Pancreas (tissue), 10 donors: ENCODE results near the gene TAF5. TPM values are rescaled to one million over a fixed set of nuclear protein-coding genes. Genes with fewer than 3 reads are reported as not detected.

Experiments
- ATAC-seq, 4 donors: fragments of 200-7000 bp; cut with Tn5 transposase; one replicate each; pipeline versions ENCODE4 v1.8.0 to v1.9.1; 2020; ENCODE audit warnings: mild to moderate bottlenecking in 4 of 4, moderate library complexity in 4 of 4
- DNase-seq, 6 donors: peaks; one replicate each; pipeline ENCODE4 v3.0.0-alpha.2; 2020
- FAIRE-seq: peaks from 2 replicates; lab custom pipeline; 2012; peaks lifted over from hg19 to GRCh38; lab: Jason Lieb, UNC
- H3K27ac ChIP-seq, 4 donors: fragments of 200-600 bp; sonication (generic); 1 replicate in 3 of 4; 2 replicates in 1 of 4; pipeline versions ENCODE4 v1.5.0 to v1.8.0; 2020
- H3K27me3 ChIP-seq, 4 donors: fragments of 200-600 bp; one replicate each; pipeline ENCODE4 v1.8.0; 2021
- H3K36me3 ChIP-seq, 3 donors: fragments of 200-600 bp; sonication (generic) in 1 of 3; one replicate each; pipeline versions ENCODE4 v1.5.0 to v1.8.0; 2020 to 2021
- H3K4me1 ChIP-seq, 3 donors: fragments of 200-600 bp; one replicate each; pipeline ENCODE4 v1.8.0; 2021
- H3K4me3 ChIP-seq, 4 donors: fragments of 200-600 bp; sonication (generic) in 2 of 4; one replicate each; pipeline versions ENCODE4 v1.5.0 to v1.8.0; 2020 to 2021
- H3K9me3 ChIP-seq, 4 donors: fragments of 200-600 bp; one replicate each; pipeline ENCODE4 v1.8.0; 2021
- CTCF ChIP-seq, 4 donors: fragments of 200-600 bp; sonication (generic) in 3 of 4; IDR thresholded peaks; one replicate each; pipeline versions ENCODE4 v1.5.0 to v1.8.0; 2021; ENCODE audit warnings: antibody characterized with exemption in 4 of 4
- WGBS, 2 donors: extraction: QIAGEN DNeasy Blood & Tissue Kit; methylation state at CpG; one replicate each; pipeline ENCODE4 v1.1.7; 2013; 5-methylcytosine and 5-hydroxymethylcytosine counted together
- intact Hi-C, 3 donors: fragments of 100-400 bp; cut with DNase I; formaldehyde crosslinking; loops; one replicate each; pipeline versions ENCODE4 v1.11.1 to v1.14.2; 2022
- polyA plus RNA-seq, 2 donors: library from polyadenylated mRNA; stranded (reverse); fragments of 200-250 nt; gene quantifications; one replicate each; pipeline ENCODE4 v1.2.3, GENCODE V29; 2013
- total RNA-seq, 6 donors: library from RNA; stranded (reverse); fragmentation: NEBNext Ultra II Directional in 4 of 6; extraction: Animal tissue kit (Norgen Biotek cat#: 25700) in 4 of 6; gene quantifications; one replicate each; pipeline versions ENCODE4 v1.2.1 to v1.2.4, GENCODE V29; 2021 to 2023
- donor health status: healthy with polysubstance abuse.
- donor health status: DM: no; HTN: no; CAD: no; lungs with moderate emphysema.
- donor health status: DM: no; HTN: no; CAD: no.
- donor health status: control.
- donor health status: control.
- donor health status: Bipolar disorder and iron deficiency.
- donor health status: DM: yes; HTN: yes; CAD: no.
- donor health status: DM: no; HTN: no; CAD: no.
- donor health status: DM: no; HTN: no; CAD: no.
- donor health status: DM: yes; HTN: yes; CAD: no.

Gene TAF5
- total and polyA plus RNA-seq, 8 donors: 1.3 to 2.6 (median 1.9) TPM

GRCh38 chr10:103419101-103419500 is 51.3 kb downstream of the TAF5 start:
- TF ChIP-seq CTCF (IDR thresholded peaks at IDR 0.05): no peak
- FAIRE-seq: no peak
- intact Hi-C loops: loop anchor here in 2 of 3 donors (5.0 to 10.0 kb wide), 4 partner anchors 63 to 276 kb away; no protein-coding TSS in a partner anchor
- Histone ChIP-seq H3K27ac (no peak overlapping the region), H3K27me3 (no peaks in the 10 kb centered on the region), H3K4me3 (no peak overlapping the region), H3K36me3 (peaks cover 2 to 88% (median 61%) of the 10 kb centered on the region in 3 donors), H3K9me3 (no peaks in the 10 kb centered on the region), H3K4me1 (no peaks in the 10 kb centered on the region)
- no peak for DNase-seq
- 92 to 98% methylated on average over 4 of the region's 4 CpGs for WGBS, 2 donors
- ATAC-seq: no peak

DNA sequence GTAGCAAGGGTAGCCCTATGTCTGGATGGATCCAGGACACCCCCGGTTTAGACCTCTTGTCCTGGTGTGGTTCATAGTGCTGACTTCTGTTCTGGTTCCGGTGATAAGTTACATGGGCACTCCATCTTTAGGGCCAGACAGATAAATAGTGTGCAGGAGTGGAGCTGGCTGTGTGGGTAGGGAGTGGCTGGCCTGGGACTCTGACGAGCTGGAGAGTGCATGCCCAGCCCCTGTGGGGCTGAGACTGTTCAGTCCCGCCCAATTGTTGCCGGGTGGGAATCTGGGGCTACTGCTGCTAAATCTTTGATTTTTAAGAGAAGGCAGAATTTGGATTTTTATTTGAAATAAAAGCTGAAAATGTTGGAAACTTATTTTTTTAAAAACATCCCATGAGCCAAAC is 56.0 kb downstream of the TAF5 start:
- no peak for FAIRE-seq
- WGBS, 2 donors: 87 to 91% methylated on average over 5 of the region's 5 CpGs

DNA sequence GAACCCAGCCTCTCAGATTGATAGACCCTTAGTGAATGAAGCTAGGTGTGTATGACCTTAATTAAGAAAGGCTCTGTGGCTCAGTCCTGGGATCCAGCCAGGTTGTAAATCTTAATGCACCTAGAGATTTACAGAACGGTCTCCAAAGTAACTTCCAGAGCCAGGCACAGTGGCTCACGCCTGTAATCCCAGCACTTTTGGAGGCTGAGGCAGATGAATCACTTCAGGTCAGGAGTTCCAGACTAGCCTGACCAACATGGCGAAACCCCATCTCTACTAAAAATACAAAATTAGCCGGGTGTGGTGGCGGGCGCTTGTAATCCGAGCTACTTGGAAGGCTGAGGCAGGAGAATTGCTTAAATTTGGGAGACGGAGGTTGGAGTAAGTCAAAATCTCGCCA is 60.1 kb downstream of the TAF5 start:
- intact Hi-C loops: no loop called here

More for the DNA sequence above, 56.0 kb downstream of the TAF5 start:
- no peaks in the 10 kb centered on the region for H3K4me1 ChIP-seq
- H3K4me3 ChIP-seq: no peak overlapping the region
- intact Hi-C loops: no loop called here
- TF ChIP-seq CTCF (IDR thresholded peaks at IDR 0.05): no peak
- DNase-seq: no peak
- no peaks in the 10 kb centered on the region for H3K27me3 ChIP-seq
- H3K27ac ChIP-seq: no peak overlapping the region
- H3K9me3 ChIP-seq: no peaks in the 10 kb centered on the region
- ATAC-seq: no peak
- H3K36me3 ChIP-seq: peaks cover 2 to 67% (median 44%) of the 10 kb centered on the region in 3 donors

GRCh38 chr10:103428989-103429643 is 61.3 kb downstream of the TAF5 start:
- Histone ChIP-seq H3K4me3 (no peak overlapping the region), H3K27ac (no peak overlapping the region), H3K27me3 (no peaks in the 10 kb centered on the region), H3K4me1 (no peaks in the 10 kb centered on the region), H3K36me3 (peaks cover 0 to 28% (median 16%) of the 10 kb centered on the region in 3 donors), H3K9me3 (no peaks in the 10 kb centered on the region)
- FAIRE-seq: no peak
- WGBS, 2 donors: 71 to 86% methylated on average over 5 of the region's 5 CpGs
- no peak for TF ChIP-seq CTCF (IDR thresholded peaks at IDR 0.05)
- ATAC-seq: no peak
- intact Hi-C loops: no loop called here
- DNase-seq: no peak

More for the DNA sequence above, 60.1 kb downstream of the TAF5 start:
- no peaks in the 10 kb centered on the region for H3K27me3 ChIP-seq
- peaks cover 0 to 40% (median 25%) of the 10 kb centered on the region in 3 donors for H3K36me3 ChIP-seq
- H3K4me3 ChIP-seq: no peak overlapping the region
- no peaks in the 10 kb centered on the region for H3K4me1 ChIP-seq
- DNase-seq (no peak), FAIRE-seq (no peak), ATAC-seq (no peak)
- H3K27ac ChIP-seq: no peak overlapping the region
- no peaks in the 10 kb centered on the region for H3K9me3 ChIP-seq
- TF ChIP-seq CTCF (IDR thresholded peaks at IDR 0.05): no peak
- WGBS, 2 donors: 91 to 93% methylated on average over 9 of the region's 9 CpGs

GRCh38 chr10:103429647-103430046 is 61.9 kb downstream of the TAF5 start:
- no peak for FAIRE-seq

More at GRCh38 chr10:103429647-103430046, 61.9 kb downstream of the TAF5 start:
- no peaks in the 10 kb centered on the region for H3K4me1 ChIP-seq
- no peak for TF ChIP-seq CTCF (IDR thresholded peaks at IDR 0.05)
- H3K4me3 ChIP-seq: no peak overlapping the region
- H3K27me3 ChIP-seq: no peaks in the 10 kb centered on the region
- no peaks in the 10 kb centered on the region for H3K9me3 ChIP-seq
- WGBS, 2 donors: 92 to 95% methylated on average over 5 of the region's 5 CpGs
- ATAC-seq (no peak), DNase-seq (no peak)
- H3K36me3 ChIP-seq: peaks cover 0 to 25% (median 12%) of the 10 kb centered on the region in 3 donors
- H3K27ac ChIP-seq: no peak overlapping the region
- intact Hi-C loops: loop anchor here in 1 of 3 donors (5.0 kb wide), 1 partner anchor 48 kb away; the partner anchor contains the start of gene CALHM3
